ENCODE measurements around the gene TEKTIP1. TPM values are rescaled to one million over a fixed set of nuclear protein-coding genes. Genes with fewer than 3 reads are reported as not detected.

The TEKTIP1 gene
- total and polyA plus RNA-seq, 2 donors (not counting 1 experiment from before 2014, with no cell fraction given) = 6.3 to 17.3 TPM

- H3K4me2 ChIP-seq (replicated peaks; ENCODE audit: low read depth, low read length, poor library complexity, severe bottlenecking) = peak overlapping the region; percentile 61
- H3K27ac ChIP-seq (ENCODE audit: low read length in 2 of 2) = peak overlapping the region in 1 of 2 donors; percentile 72
Measured at GRCh38 chr19:3515891-3516422, 23.0 kb upstream of the TEKTIP1 start.

More at GRCh38 chr19:3515891-3516422, 23.0 kb upstream of the TEKTIP1 start:
- peaks cover 10 to 31% of the 10 kb centered on the region in 2 donors for H3K4me1 ChIP-seq (ENCODE audit: control insufficient read depth in 2 of 2, insufficient read depth in 2 of 2, low read length in 2 of 2)
- peaks cover 0 to 36% of the 10 kb centered on the region in 2 experiments for H3K36me3 ChIP-seq (replicated peaks in 1 of 2; ENCODE audit: control extremely low read depth in 1 of 2, control insufficient read depth in 1 of 2, extremely low read depth in 1 of 2, insufficient read depth in 2 of 2, low read length in 1 of 2)
- ChIA-PET CTCF (interaction anchor here (1.6 kb wide), 1 partner anchor 30 kb away, joined by 3 read pairs; no protein-coding TSS in a partner anchor), POLR2A (no interaction called here)
- no peak for TF ChIP-seq CTCF (IDR thresholded peaks at IDR 0.05)
- no peak for TF ChIP-seq EZH2 (IDR thresholded peaks at IDR 0.05; ENCODE audit: borderline replicate concordance, insufficient read depth, low read depth, low read length, poor library complexity, severe bottlenecking)
- H2AFZ ChIP-seq (ENCODE audit: insufficient read depth, low read depth, low read length, poor library complexity, severe bottlenecking) = no peak overlapping the region
- peaks cover 0 to 5% (median 0%) of the 10 kb centered on the region in 3 donors for H3K9me3 ChIP-seq (ENCODE audit: control extremely low read depth in 1 of 3, control insufficient read depth in 2 of 3, insufficient read depth in 1 of 3, low read length in 2 of 3)
- ATAC-seq (ENCODE audit: low read depth) (no peak), DNase-seq (no peak)
- intact Hi-C loops (cut with micrococcal nuclease) = loop anchor here (5.0 kb wide), 1 partner anchor 36 kb away; no protein-coding TSS in a partner anchor
- peaks cover 97% of the 10 kb centered on the region for H4K20me1 ChIP-seq (ENCODE audit: control insufficient read depth, insufficient read depth, low read length, poor library complexity, severe bottlenecking)
- Mint-ChIP-seq H3K9me3 (ENCODE audit: insufficient read depth) (no peaks in the 10 kb centered on the region), H3K27me3 (no peaks in the 10 kb centered on the region), H3K4me3 (no peak overlapping the region), H3K27ac (peak overlapping the region; percentile 26), H3K4me1 (peaks cover 48% of the 10 kb centered on the region)
- WGBS (ENCODE audit: insufficient coverage) = 79% methylated on average over 12 of the region's 15 CpGs
- H3K9ac ChIP-seq (ENCODE audit: low read length) = no peak overlapping the region
- peaks cover 98% of the 10 kb centered on the region for H3K79me2 ChIP-seq (ENCODE audit: control insufficient read depth, insufficient read depth, low read length)
- no peak overlapping the region for H3K4me3 ChIP-seq (ENCODE audit: control extremely low read depth in 1 of 5, extremely low read depth in 1 of 5, insufficient read depth in 1 of 5, low read depth in 2 of 5, low read length in 4 of 5)
- no peaks in the 10 kb centered on the region for H3K27me3 ChIP-seq (replicated peaks in 1 of 4; ENCODE audit: control extremely low read depth in 1 of 4, control insufficient read depth in 3 of 4, insufficient read depth in 4 of 4, low read length in 3 of 4)

All from B cell (primary cell).